ENCODE results near the gene SGSM1.
A peak's percentile ranks its signal among the peaks of the same experiment; 100 is the strongest.

DNA sequence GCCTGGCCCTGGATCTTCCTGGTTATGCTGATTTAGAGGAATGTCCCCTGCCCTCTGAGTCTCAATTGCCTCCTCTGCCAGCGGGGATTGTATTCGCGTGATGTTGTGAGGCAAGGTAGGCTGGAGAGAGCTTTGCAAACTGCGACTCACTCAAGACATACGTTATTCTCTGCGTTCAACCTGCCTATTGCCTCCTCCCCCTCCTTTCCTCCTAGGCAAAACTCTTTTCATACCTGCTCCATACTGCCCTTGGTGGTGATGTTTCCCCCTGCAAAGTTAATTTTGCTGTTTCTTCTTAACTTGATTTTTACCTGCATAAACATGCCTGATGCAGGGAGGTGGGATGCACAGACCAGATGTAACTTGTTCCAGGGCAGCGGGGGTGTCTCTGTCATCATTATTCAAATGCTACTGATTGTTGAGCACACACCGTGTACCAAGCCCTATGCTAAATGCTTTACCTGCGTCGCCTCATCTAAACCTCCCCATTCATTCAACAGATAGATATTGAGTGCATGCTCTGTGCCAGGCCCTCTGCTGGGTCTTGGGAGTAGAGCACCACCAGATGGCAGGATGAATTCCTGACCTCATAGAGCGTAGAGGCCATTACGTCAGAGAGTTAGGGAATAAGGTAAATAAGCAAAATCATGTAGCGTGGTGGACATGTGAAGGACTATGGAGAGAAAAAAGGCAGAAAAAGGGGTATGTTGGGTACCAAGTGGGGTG lies 29.0 kb downstream of the SGSM1 start:
- TF ChIP-seq, protein P1, sequence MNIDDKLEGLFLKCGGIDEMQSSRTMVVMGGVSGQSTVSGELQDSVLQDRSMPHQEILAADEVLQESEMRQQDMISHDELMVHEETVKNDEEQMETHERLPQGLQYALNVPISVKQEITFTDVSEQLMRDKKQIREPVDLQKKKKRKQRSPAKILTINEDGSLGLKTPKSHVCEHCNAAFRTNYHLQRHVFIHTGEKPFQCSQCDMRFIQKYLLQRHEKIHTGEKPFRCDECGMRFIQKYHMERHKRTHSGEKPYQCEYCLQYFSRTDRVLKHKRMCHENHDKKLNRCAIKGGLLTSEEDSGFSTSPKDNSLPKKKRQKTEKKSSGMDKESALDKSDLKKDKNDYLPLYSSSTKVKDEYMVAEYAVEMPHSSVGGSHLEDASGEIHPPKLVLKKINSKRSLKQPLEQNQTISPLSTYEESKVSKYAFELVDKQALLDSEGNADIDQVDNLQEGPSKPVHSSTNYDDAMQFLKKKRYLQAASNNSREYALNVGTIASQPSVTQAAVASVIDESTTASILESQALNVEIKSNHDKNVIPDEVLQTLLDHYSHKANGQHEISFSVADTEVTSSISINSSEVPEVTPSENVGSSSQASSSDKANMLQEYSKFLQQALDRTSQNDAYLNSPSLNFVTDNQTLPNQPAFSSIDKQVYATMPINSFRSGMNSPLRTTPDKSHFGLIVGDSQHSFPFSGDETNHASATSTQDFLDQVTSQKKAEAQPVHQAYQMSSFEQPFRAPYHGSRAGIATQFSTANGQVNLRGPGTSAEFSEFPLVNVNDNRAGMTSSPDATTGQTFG (tag by site-specific recombination; IDR thresholded peaks at IDR 0.05; ENCODE audit: borderline replicate concordance), result no peak
- no peak for TF ChIP-seq ZNF175 (tag by site-specific recombination; IDR thresholded peaks at IDR 0.05)
- no peak for TF ChIP-seq ZSCAN30 (tag by site-specific recombination; IDR thresholded peaks at IDR 0.05)
- TF ChIP-seq, protein P2, sequence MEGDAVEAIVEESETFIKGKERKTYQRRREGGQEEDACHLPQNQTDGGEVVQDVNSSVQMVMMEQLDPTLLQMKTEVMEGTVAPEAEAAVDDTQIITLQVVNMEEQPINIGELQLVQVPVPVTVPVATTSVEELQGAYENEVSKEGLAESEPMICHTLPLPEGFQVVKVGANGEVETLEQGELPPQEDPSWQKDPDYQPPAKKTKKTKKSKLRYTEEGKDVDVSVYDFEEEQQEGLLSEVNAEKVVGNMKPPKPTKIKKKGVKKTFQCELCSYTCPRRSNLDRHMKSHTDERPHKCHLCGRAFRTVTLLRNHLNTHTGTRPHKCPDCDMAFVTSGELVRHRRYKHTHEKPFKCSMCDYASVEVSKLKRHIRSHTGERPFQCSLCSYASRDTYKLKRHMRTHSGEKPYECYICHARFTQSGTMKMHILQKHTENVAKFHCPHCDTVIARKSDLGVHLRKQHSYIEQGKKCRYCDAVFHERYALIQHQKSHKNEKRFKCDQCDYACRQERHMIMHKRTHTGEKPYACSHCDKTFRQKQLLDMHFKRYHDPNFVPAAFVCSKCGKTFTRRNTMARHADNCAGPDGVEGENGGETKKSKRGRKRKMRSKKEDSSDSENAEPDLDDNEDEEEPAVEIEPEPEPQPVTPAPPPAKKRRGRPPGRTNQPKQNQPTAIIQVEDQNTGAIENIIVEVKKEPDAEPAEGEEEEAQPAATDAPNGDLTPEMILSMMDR (tag by site-specific recombination; IDR thresholded peaks at IDR 0.05), result peak; percentile 62
- TF ChIP-seq ZNF133 (tag by site-specific recombination; IDR thresholded peaks at IDR 0.05), result no peak
- TF ChIP-seq, protein P3, sequence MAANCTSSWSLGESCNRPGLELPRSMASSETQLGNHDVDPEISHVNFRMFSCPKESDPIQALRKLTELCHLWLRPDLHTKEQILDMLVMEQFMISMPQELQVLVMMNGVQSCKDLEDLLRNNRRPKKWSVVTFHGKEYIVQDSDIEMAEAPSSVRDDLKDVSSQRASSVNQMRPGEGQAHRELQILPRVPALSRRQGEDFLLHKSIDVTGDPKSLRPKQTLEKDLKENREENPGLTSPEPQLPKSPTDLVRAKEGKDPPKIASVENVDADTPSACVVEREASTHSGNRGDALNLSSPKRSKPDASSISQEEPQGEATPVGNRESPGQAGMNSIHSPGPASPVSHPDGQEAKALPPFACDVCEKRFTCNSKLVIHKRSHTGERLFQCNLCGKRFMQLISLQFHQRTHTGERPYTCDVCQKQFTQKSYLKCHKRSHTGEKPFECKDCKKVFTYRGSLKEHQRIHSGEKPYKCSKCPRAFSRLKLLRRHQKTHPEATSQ (tag by site-specific recombination; IDR thresholded peaks at IDR 0.05), result no peak
- peak; percentile 87 for TF ChIP-seq ZBTB21 (tag by site-specific recombination; IDR thresholded peaks at IDR 0.05)
- TF ChIP-seq, protein P4, sequence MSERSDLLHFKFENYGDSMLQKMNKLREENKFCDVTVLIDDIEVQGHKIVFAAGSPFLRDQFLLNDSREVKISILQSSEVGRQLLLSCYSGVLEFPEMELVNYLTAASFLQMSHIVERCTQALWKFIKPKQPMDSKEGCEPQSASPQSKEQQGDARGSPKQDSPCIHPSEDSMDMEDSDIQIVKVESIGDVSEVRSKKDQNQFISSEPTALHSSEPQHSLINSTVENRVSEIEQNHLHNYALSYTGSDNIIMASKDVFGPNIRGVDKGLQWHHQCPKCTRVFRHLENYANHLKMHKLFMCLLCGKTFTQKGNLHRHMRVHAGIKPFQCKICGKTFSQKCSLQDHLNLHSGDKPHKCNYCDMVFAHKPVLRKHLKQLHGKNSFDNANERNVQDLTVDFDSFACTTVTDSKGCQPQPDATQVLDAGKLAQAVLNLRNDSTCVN (tag by site-specific recombination; optimal IDR thresholded peaks at IDR 0.05), result no peak
- TF ChIP-seq, protein P5, sequence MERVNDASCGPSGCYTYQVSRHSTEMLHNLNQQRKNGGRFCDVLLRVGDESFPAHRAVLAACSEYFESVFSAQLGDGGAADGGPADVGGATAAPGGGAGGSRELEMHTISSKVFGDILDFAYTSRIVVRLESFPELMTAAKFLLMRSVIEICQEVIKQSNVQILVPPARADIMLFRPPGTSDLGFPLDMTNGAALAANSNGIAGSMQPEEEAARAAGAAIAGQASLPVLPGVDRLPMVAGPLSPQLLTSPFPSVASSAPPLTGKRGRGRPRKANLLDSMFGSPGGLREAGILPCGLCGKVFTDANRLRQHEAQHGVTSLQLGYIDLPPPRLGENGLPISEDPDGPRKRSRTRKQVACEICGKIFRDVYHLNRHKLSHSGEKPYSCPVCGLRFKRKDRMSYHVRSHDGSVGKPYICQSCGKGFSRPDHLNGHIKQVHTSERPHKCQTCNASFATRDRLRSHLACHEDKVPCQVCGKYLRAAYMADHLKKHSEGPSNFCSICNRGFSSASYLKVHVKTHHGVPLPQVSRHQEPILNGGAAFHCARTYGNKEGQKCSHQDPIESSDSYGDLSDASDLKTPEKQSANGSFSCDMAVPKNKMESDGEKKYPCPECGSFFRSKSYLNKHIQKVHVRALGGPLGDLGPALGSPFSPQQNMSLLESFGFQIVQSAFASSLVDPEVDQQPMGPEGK (tag by site-specific recombination; IDR thresholded peaks at IDR 0.05), result no peak
- TF ChIP-seq ZNF707 (tag by site-specific recombination; IDR thresholded peaks at IDR 0.05), result no peak
- no peak for TF ChIP-seq ZNF341 (tag by site-specific recombination; IDR thresholded peaks at IDR 0.05; ENCODE audit: low read depth)
